T-helper 1 cell treated with Interleukin-12 subunit alpha and Interleukin-12 subunit beta and Interleukin-4 antibody, amounts not matched to agents 30 μg/mL and 1 μg/mL, for 36 hours (primary cell): Measurements from ENCODE around the gene TIA1.
A peak's percentile ranks its signal among the peaks of the same experiment; 100 is the strongest.
"Not testable (repeated sequence)": the region's sequence is repeated elsewhere in the genome, so short reads cannot be mapped to it uniquely, and the experiment has no call there.

Experiments used
- H3K27ac Mint-ChIP-seq: one replicate; pipeline ENCODE4 v1.8.0; 2021; ENCODE audit warnings: mild to moderate bottlenecking, mixed read lengths
- H3K27me3 Mint-ChIP-seq: one replicate; pipeline ENCODE4 v1.8.0; 2021; ENCODE audit warnings: low read depth, mixed read lengths
- H3K36me3 Mint-ChIP-seq: one replicate; pipeline ENCODE4 v1.8.0; 2021; ENCODE audit warnings: low read depth, mixed read lengths
- H3K4me1 Mint-ChIP-seq: one replicate; pipeline ENCODE4 v1.8.0; 2021; ENCODE audit warnings: low read depth, mixed read lengths
- H3K4me3 Mint-ChIP-seq: one replicate; pipeline ENCODE4 v1.8.0; 2021; ENCODE audit warnings: mild to moderate bottlenecking, moderate library complexity, mixed read lengths
- H3K9me3 Mint-ChIP-seq: one replicate; pipeline ENCODE4 v1.8.0; 2021; ENCODE audit warnings: mixed read lengths

TIA1 gene

GRCh38 chr2:70248181-70248847 is at the start of gene TIA1:
Gene TIA1 (minus strand): TSS chr2:70248628. CDS start chr2:70248430, 198 bp downstream.
- peaks cover 6% of the 10 kb centered on the region for H3K27me3 Mint-ChIP-seq
- H3K9me3 Mint-ChIP-seq: no peaks in the 10 kb centered on the region
- H3K36me3 Mint-ChIP-seq: peaks cover 13% of the 10 kb centered on the region
- peak within 1 kb of the TSS; percentile 95 for H3K4me3 Mint-ChIP-seq
- peaks cover 27% of the 10 kb centered on the region for H3K4me1 Mint-ChIP-seq
- H3K27ac Mint-ChIP-seq: peak within 1 kb of the TSS; percentile 96

GRCh38 chr2:70297828-70298227 is 49.4 kb upstream of the TIA1 start:
- Mint-ChIP-seq H3K4me1 (peaks cover 37% of the 10 kb centered on the region), H3K36me3 (peaks cover 34% of the 10 kb centered on the region)
- not testable (repeated sequence) for H3K9me3 Mint-ChIP-seq, H3K4me3 Mint-ChIP-seq, H3K27ac Mint-ChIP-seq, H3K27me3 Mint-ChIP-seq

GRCh38 chr2:70283500-70284191 is 35.2 kb upstream of the TIA1 start:
- Mint-ChIP-seq H3K36me3 (peaks cover 56% of the 10 kb centered on the region), H3K4me1 (peaks cover 17% of the 10 kb centered on the region), H3K9me3 (no peaks in the 10 kb centered on the region), H3K27ac (no peak overlapping the region), H3K4me3 (no peak overlapping the region), H3K27me3 (no peaks in the 10 kb centered on the region)

- H3K27ac Mint-ChIP-seq: no peak overlapping the region
- H3K4me3 Mint-ChIP-seq: no peak overlapping the region
- H3K9me3 Mint-ChIP-seq: no peaks in the 10 kb centered on the region
- H3K36me3 Mint-ChIP-seq: peaks cover 51% of the 10 kb centered on the region
- H3K27me3 Mint-ChIP-seq: no peaks in the 10 kb centered on the region
- peaks cover 17% of the 10 kb centered on the region for H3K4me1 Mint-ChIP-seq
Measured at GRCh38 chr2:70282439-70282838, 34.0 kb upstream of the TIA1 start.

GRCh38 chr2:70280242-70280798 is 31.9 kb upstream of the TIA1 start:
- Mint-ChIP-seq H3K4me3 (no peak overlapping the region), H3K27me3 (no peaks in the 10 kb centered on the region), H3K9me3 (no peaks in the 10 kb centered on the region), H3K4me1 (peaks cover 6% of the 10 kb centered on the region), H3K36me3 (peaks cover 42% of the 10 kb centered on the region), H3K27ac (no peak overlapping the region)

GRCh38 chr2:70270323-70270722 is 21.9 kb upstream of the TIA1 start:
- Mint-ChIP-seq H3K36me3 (peaks cover 22% of the 10 kb centered on the region), H3K4me1 (peaks cover 2% of the 10 kb centered on the region), H3K27ac (no peak overlapping the region), H3K9me3 (no peaks in the 10 kb centered on the region), H3K27me3 (no peaks in the 10 kb centered on the region), H3K4me3 (no peak overlapping the region)

GRCh38 chr2:70269422-70270302 is 21.2 kb upstream of the TIA1 start:
- H3K4me1 Mint-ChIP-seq, H3K27me3 Mint-ChIP-seq: not testable (repeated sequence)

GRCh38 chr2:70266925-70267324 is 18.5 kb upstream of the TIA1 start:
- peaks cover 14% of the 10 kb centered on the region for H3K36me3 Mint-ChIP-seq
- H3K9me3 Mint-ChIP-seq, H3K27me3 Mint-ChIP-seq, H3K27ac Mint-ChIP-seq, H3K4me3 Mint-ChIP-seq, H3K4me1 Mint-ChIP-seq: not testable (repeated sequence)

More at GRCh38 chr2:70269422-70270302, 21.2 kb upstream of the TIA1 start:
- H3K27ac Mint-ChIP-seq, H3K4me3 Mint-ChIP-seq, H3K9me3 Mint-ChIP-seq: not testable (repeated sequence)
- peaks cover 16% of the 10 kb centered on the region for H3K36me3 Mint-ChIP-seq

- Mint-ChIP-seq H3K27ac (no peak overlapping the region), H3K4me1 (peaks cover 24% of the 10 kb centered on the region)
Measured at GRCh38 chr2:70261501-70261900, 13.1 kb upstream of the TIA1 start.

GRCh38 chr2:70258532-70258875 is 10.1 kb upstream of the TIA1 start:
- Mint-ChIP-seq H3K4me1 (peaks cover 22% of the 10 kb centered on the region), H3K4me3 (peak overlapping the region; percentile 86), H3K36me3 (peaks cover 11% of the 10 kb centered on the region)

More at GRCh38 chr2:70261501-70261900, 13.1 kb upstream of the TIA1 start:
- Mint-ChIP-seq H3K36me3 (peaks cover 18% of the 10 kb centered on the region), H3K27me3 (no peaks in the 10 kb centered on the region), H3K4me3 (no peak overlapping the region), H3K9me3 (no peaks in the 10 kb centered on the region)

GRCh38 chr2:70255637-70256314 is 7.3 kb upstream of the TIA1 start:
- Mint-ChIP-seq H3K27me3 (no peaks in the 10 kb centered on the region), H3K27ac (no peak overlapping the region), H3K4me3 (peak overlapping the region; percentile 47), H3K9me3 (no peaks in the 10 kb centered on the region), H3K4me1 (peaks cover 12% of the 10 kb centered on the region), H3K36me3 (peaks cover 4% of the 10 kb centered on the region)

More at GRCh38 chr2:70258532-70258875, 10.1 kb upstream of the TIA1 start:
- H3K27ac Mint-ChIP-seq: no peak overlapping the region
- H3K9me3 Mint-ChIP-seq: no peaks in the 10 kb centered on the region
- no peaks in the 10 kb centered on the region for H3K27me3 Mint-ChIP-seq

- Mint-ChIP-seq H3K4me3 (no peak overlapping the region), H3K36me3 (peaks cover 9% of the 10 kb centered on the region), H3K9me3 (no peaks in the 10 kb centered on the region), H3K27ac (no peak overlapping the region), H3K4me1 (peaks cover 17% of the 10 kb centered on the region), H3K27me3 (peaks cover 6% of the 10 kb centered on the region)
Measured at GRCh38 chr2:70250434-70250833, 2.0 kb upstream of the TIA1 start.

GRCh38 chr2:70247364-70248180 is 856 bp downstream of the TIA1 start:
- Mint-ChIP-seq H3K27ac (peak overlapping the region; percentile 96), H3K36me3 (peaks cover 13% of the 10 kb centered on the region), H3K4me3 (peak overlapping the region; percentile 95), H3K4me1 (peaks cover 30% of the 10 kb centered on the region), H3K27me3 (peaks cover 6% of the 10 kb centered on the region), H3K9me3 (no peaks in the 10 kb centered on the region)
